ENCODE measurements around the gene SCNM1. TPM values are rescaled to one million over a fixed set of nuclear protein-coding genes. Genes with fewer than 3 reads are reported as not detected.
A peak's percentile ranks its signal among the peaks of the same experiment; 100 is the strongest.

The SCNM1 gene
- total and polyA plus RNA-seq, 9 of the 15 experiments (the other 6 are each of a cell fraction or from before 2014, with no cell fraction given) = 17.2 to 204 (median 63.0) TPM

- no peaks in the 10 kb centered on the region for H3K9me3 ChIP-seq (replicated peaks; ENCODE audit: control insufficient read depth, insufficient read depth, low read depth, low read length)
- H3K79me2 ChIP-seq (ENCODE audit: control insufficient read depth, insufficient read depth, low read length) = peaks cover 36% of the 10 kb centered on the region
- H3K9me1 ChIP-seq (ENCODE audit: control insufficient read depth, insufficient read depth, low read length) = no peaks in the 10 kb centered on the region
- CTCF ChIA-PET (ENCODE audit: low intra/inter-chr PET ratio) = interaction anchor here (1.5 kb wide), 1 partner anchor 57 kb away, joined by 3 read pairs; the partner anchor contains the start of gene PSMD4
- intact Hi-C loops (cut with micrococcal nuclease) (loop anchor here (10.0 kb wide), 1 partner anchor 187 kb away; no protein-coding TSS in a partner anchor), in situ Hi-C loops (cut with MboI) (no loop called here)
- POLR2A ChIA-PET = no interaction called here
- H3K4me2 ChIP-seq (ENCODE audit: insufficient read depth, low read length) = peak overlapping the region; percentile 83
- peaks cover 11 to 15% of the 10 kb centered on the region in 2 experiments; a peak in 4 of 5 replicates for H3K4me1 ChIP-seq (replicated peaks in 1 of 2; ENCODE audit: control insufficient read depth in 2 of 2, insufficient read depth in 2 of 2, low read length in 2 of 2)
- peak overlapping the region; percentile 91 for H2AFZ ChIP-seq (ENCODE audit: low read depth, low read length)
- H3K27ac ChIP-seq (ENCODE audit: extremely low read depth, low read depth, low read length) = peak overlapping the region; percentile 81
- H3K4me3 ChIP-seq = peak overlapping the region; percentile 56
- WGBS (ENCODE audit: insufficient coverage, low coverage, missing lambda C conversion rate) = 17% methylated on average over 10 of the region's 10 CpGs
- peaks cover 12% of the 10 kb centered on the region; the same call in 2 of the 3 replicates for H3K36me3 ChIP-seq (ENCODE audit: control insufficient read depth, insufficient read depth, low read length)
- ATAC-seq = no peak; the same call in 2 of the 3 replicates
- H3K9ac ChIP-seq (ENCODE audit: insufficient read depth in 1 of 2, low read depth in 2 of 2, low read length in 2 of 2) = peak overlapping the region; percentile 81 to 97; a peak in 3 of 4 replicates
- DNase-seq (ENCODE audit: extremely low read depth in 1 of 4, low spot score in 3 of 4) = peak in 1 of 4 experiments; percentile 38
- H3K27me3 ChIP-seq (ENCODE audit: control insufficient read depth in 2 of 2, insufficient read depth in 2 of 2, low read length in 2 of 2) = no peaks in the 10 kb centered on the region
- H4K20me1 ChIP-seq (replicated peaks; ENCODE audit: control insufficient read depth, insufficient read depth, low read length) = no peaks in the 10 kb centered on the region
- peak; percentile 26 for FAIRE-seq
- TSS peak; percentile 85 for BruUV-seq (replicated peaks)
- TF ChIP-seq FOXK2 (conservative IDR thresholded peaks at IDR 0.05 in 1 of 2, IDR thresholded peaks at IDR 0.05 in 1 of 2; ENCODE audit: low read depth in 2 of 2) (peak in 1 of 2 experiments; percentile 25; a peak in 2 of 4 replicates), FOXK1 (CRISPR knock-in tag; IDR thresholded peaks at IDR 0.05; ENCODE audit: borderline replicate concordance) (no peak), HOMEZ (CRISPR knock-in tag; IDR thresholded peaks at IDR 0.05) (no peak), HNRNPK (IDR thresholded peaks at IDR 0.05; ENCODE audit: low read depth, low read length, poor library complexity, severe bottlenecking) (no peak), JUND (IDR thresholded peaks at IDR 0.05; ENCODE audit: borderline replicate concordance, low read depth, low read length) (peak; percentile 40; the same call in 1 of the 2 replicates), JUND (tag; IDR thresholded peaks at IDR 0.05; ENCODE audit: borderline replicate concordance, low read depth, low read length) (no peak; the same call in 2 of the 3 replicates), CUX1 (CRISPR knock-in tag; IDR thresholded peaks at IDR 0.05) (no peak), MEIS2 (IDR thresholded peaks at IDR 0.05; ENCODE audit: partially characterized antibody) (peak; percentile 52), CREBBP (IDR thresholded peaks at IDR 0.05; ENCODE audit: low read depth, low read length) (no peak), NR4A1 (CRISPR knock-in tag; IDR thresholded peaks at IDR 0.05) (no peak), NR4A1 (tag; IDR thresholded peaks at IDR 0.05) (no peak), ZNF175 (CRISPR knock-in tag; IDR thresholded peaks at IDR 0.05; ENCODE audit: low read depth) (no peak), PKNOX1 (IDR thresholded peaks at IDR 0.05) (peak; percentile 59), HDAC3 (IDR thresholded peaks at IDR 0.05; ENCODE audit: borderline replicate concordance, partially characterized antibody) (peak; percentile 8), ARID1B (IDR thresholded peaks at IDR 0.05) (peak; percentile 26; the same call in 1 of the 2 replicates)
Observed at GRCh38 chr1:151197863-151198253, 31.9 kb downstream of the SCNM1 start.
